Stimulated activated CD4-positive, alpha-beta T cell treated with anti-CD3 and anti-CD28 coated beads, TNF-alpha, amount 100 ng/mL, for 48 hours (primary cell): ENCODE data around the gene RALY.
"Not testable (repeated sequence)": the region's sequence is repeated elsewhere in the genome, so short reads cannot be mapped to it uniquely, and the experiment has no call there.

Experiments
- DNase-seq, 3 donors: peaks; one replicate each; pipeline ENCODE4 v3.0.0-alpha.2; 2020; ENCODE audit warnings: low read depth in 3 of 3

The RALY gene

GRCh38 chr20:34105978-34106675 is 112.4 kb downstream of the RALY start:
- no peak for DNase-seq

GRCh38 chr20:34108616-34109174 is 115.0 kb downstream of the RALY start:
- no peak for DNase-seq

GRCh38 chr20:34109442-34109841 is 115.7 kb downstream of the RALY start:
- DNase-seq = no peak

- no peak for DNase-seq
Measured at GRCh38 chr20:34110025-34110744, 116.5 kb downstream of the RALY start.

- DNase-seq = no peak
Measured at GRCh38 chr20:34110745-34111641, 117.3 kb downstream of the RALY start.

GRCh38 chr20:34111702-34112599 is 118.2 kb downstream of the RALY start, which contains the start of gene EIF2S2:
Gene EIF2S2, minus strand, starts transcription at chr20:34112243. Its CDS starts 133 bp downstream, at chr20:34112110.
- peak; percentile 81 to 92 (median 85) for DNase-seq

- no peak for DNase-seq
Measured at GRCh38 chr20:34112600-34113101, 118.9 kb downstream of the RALY start.

- DNase-seq = no peak
Measured at GRCh38 chr20:34114809-34115208, 121.1 kb downstream of the RALY start.

GRCh38 chr20:34115232-34115631 is 121.5 kb downstream of the RALY start:
- DNase-seq = no peak

- no peak for DNase-seq
Measured at GRCh38 chr20:34120213-34120612, 126.5 kb downstream of the RALY start.

GRCh38 chr20:34122274-34122980 is 128.7 kb downstream of the RALY start:
- no peak for DNase-seq

- DNase-seq = no peak
Measured at GRCh38 chr20:34123309-34123708, 129.6 kb downstream of the RALY start.

- DNase-seq = no peak
Measured at GRCh38 chr20:34124469-34125249, 130.9 kb downstream of the RALY start.

- no peak for DNase-seq
Measured at GRCh38 chr20:34127792-34128191, 134.1 kb downstream of the RALY start.

- peak in 2 of 3 donors; percentile 32 to 38 for DNase-seq
Measured at GRCh38 chr20:34129518-34130162, 135.9 kb downstream of the RALY start.

- no peak for DNase-seq
Measured at GRCh38 chr20:34131491-34131890, 137.8 kb downstream of the RALY start.

- DNase-seq = not testable (repeated sequence)
Measured at GRCh38 chr20:34132491-34132890, 138.8 kb downstream of the RALY start.

GRCh38 chr20:34132943-34133342 is 139.2 kb downstream of the RALY start:
- not testable (repeated sequence) for DNase-seq
